Measurements from ENCODE around the gene FHOD1. TPM values are rescaled to one million over a fixed set of nuclear protein-coding genes. Genes with fewer than 3 reads are reported as not detected.

Gene FHOD1
- total and polyA plus RNA-seq, 2 donors (not counting 1 experiment from before 2014, with no cell fraction given) = 46.3 to 46.9 TPM

- Histone ChIP-seq H3K27me3 (replicated peaks in 1 of 4; ENCODE audit: control extremely low read depth in 1 of 4, control insufficient read depth in 3 of 4, insufficient read depth in 4 of 4, low read length in 3 of 4) (no peaks in the 10 kb centered on the region), H3K27ac (ENCODE audit: low read length in 2 of 2) (no peak overlapping the region), H3K79me2 (ENCODE audit: control insufficient read depth, insufficient read depth, low read length) (no peaks in the 10 kb centered on the region), H3K36me3 (replicated peaks in 1 of 2; ENCODE audit: control extremely low read depth in 1 of 2, control insufficient read depth in 1 of 2, extremely low read depth in 1 of 2, insufficient read depth in 2 of 2, low read length in 1 of 2) (no peaks in the 10 kb centered on the region), H3K4me1 (ENCODE audit: control insufficient read depth in 2 of 2, insufficient read depth in 2 of 2, low read length in 2 of 2) (no peaks in the 10 kb centered on the region), H3K9ac (ENCODE audit: low read length) (no peak overlapping the region), H4K20me1 (ENCODE audit: control insufficient read depth, insufficient read depth, low read length, poor library complexity, severe bottlenecking) (no peaks in the 10 kb centered on the region), H3K4me3 (ENCODE audit: control extremely low read depth in 1 of 5, extremely low read depth in 1 of 5, insufficient read depth in 1 of 5, low read depth in 2 of 5, low read length in 4 of 5) (no peak overlapping the region), H3K4me2 (replicated peaks; ENCODE audit: low read depth, low read length, poor library complexity, severe bottlenecking) (no peak overlapping the region), H2AFZ (ENCODE audit: insufficient read depth, low read depth, low read length, poor library complexity, severe bottlenecking) (no peak overlapping the region), H3K9me3 (ENCODE audit: control extremely low read depth in 1 of 3, control insufficient read depth in 2 of 3, insufficient read depth in 1 of 3, low read length in 2 of 3) (no peaks in the 10 kb centered on the region)
- ChIA-PET POLR2A (no interaction called here), CTCF (no interaction called here)
- H3K4me1 Mint-ChIP-seq = no peaks in the 10 kb centered on the region
- no peak for ATAC-seq (ENCODE audit: low read depth)
- TF ChIP-seq, protein P1, sequence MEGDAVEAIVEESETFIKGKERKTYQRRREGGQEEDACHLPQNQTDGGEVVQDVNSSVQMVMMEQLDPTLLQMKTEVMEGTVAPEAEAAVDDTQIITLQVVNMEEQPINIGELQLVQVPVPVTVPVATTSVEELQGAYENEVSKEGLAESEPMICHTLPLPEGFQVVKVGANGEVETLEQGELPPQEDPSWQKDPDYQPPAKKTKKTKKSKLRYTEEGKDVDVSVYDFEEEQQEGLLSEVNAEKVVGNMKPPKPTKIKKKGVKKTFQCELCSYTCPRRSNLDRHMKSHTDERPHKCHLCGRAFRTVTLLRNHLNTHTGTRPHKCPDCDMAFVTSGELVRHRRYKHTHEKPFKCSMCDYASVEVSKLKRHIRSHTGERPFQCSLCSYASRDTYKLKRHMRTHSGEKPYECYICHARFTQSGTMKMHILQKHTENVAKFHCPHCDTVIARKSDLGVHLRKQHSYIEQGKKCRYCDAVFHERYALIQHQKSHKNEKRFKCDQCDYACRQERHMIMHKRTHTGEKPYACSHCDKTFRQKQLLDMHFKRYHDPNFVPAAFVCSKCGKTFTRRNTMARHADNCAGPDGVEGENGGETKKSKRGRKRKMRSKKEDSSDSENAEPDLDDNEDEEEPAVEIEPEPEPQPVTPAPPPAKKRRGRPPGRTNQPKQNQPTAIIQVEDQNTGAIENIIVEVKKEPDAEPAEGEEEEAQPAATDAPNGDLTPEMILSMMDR (IDR thresholded peaks at IDR 0.05) = no peak
- no peak for TF ChIP-seq EZH2 (IDR thresholded peaks at IDR 0.05; ENCODE audit: borderline replicate concordance, insufficient read depth, low read depth, low read length, poor library complexity, severe bottlenecking)
- intact Hi-C loops (cut with micrococcal nuclease) = no loop called here
- no peak for DNase-seq
- no peaks in the 10 kb centered on the region for H3K9me3 Mint-ChIP-seq (ENCODE audit: insufficient read depth)
- no CpG with 5 or more reads among the region's 7 CpGs for WGBS (ENCODE audit: insufficient coverage)
- no peak overlapping the region for H3K4me3 Mint-ChIP-seq
- no peaks in the 10 kb centered on the region for H3K27me3 Mint-ChIP-seq
- H3K27ac Mint-ChIP-seq = no peak overlapping the region
Measured at GRCh38 chr16:67294938-67295361, 47.7 kb upstream of the FHOD1 start.

- no peaks in the 10 kb centered on the region for H3K36me3 ChIP-seq (replicated peaks in 1 of 2; ENCODE audit: control extremely low read depth in 1 of 2, control insufficient read depth in 1 of 2, extremely low read depth in 1 of 2, insufficient read depth in 2 of 2, low read length in 1 of 2)
- WGBS (ENCODE audit: insufficient coverage) = 89% methylated on average over 3 of the region's 4 CpGs
- ChIA-PET POLR2A (no interaction called here), CTCF (no interaction called here)
- H3K4me3 ChIP-seq (ENCODE audit: control extremely low read depth in 1 of 5, extremely low read depth in 1 of 5, insufficient read depth in 1 of 5, low read depth in 2 of 5, low read length in 4 of 5) = no peak overlapping the region
- H3K4me1 Mint-ChIP-seq = no peaks in the 10 kb centered on the region
- H3K27me3 ChIP-seq (replicated peaks in 1 of 4; ENCODE audit: control extremely low read depth in 1 of 4, control insufficient read depth in 3 of 4, insufficient read depth in 4 of 4, low read length in 3 of 4) = no peaks in the 10 kb centered on the region
- TF ChIP-seq EZH2 (IDR thresholded peaks at IDR 0.05; ENCODE audit: borderline replicate concordance, insufficient read depth, low read depth, low read length, poor library complexity, severe bottlenecking) = no peak
- TF ChIP-seq, protein P1 (IDR thresholded peaks at IDR 0.05) = no peak
- H3K27ac ChIP-seq (ENCODE audit: low read length in 2 of 2) = no peak overlapping the region
- no peaks in the 10 kb centered on the region for H3K9me3 ChIP-seq (ENCODE audit: control extremely low read depth in 1 of 3, control insufficient read depth in 2 of 3, insufficient read depth in 1 of 3, low read length in 2 of 3)
- no peaks in the 10 kb centered on the region for H3K4me1 ChIP-seq (ENCODE audit: control insufficient read depth in 2 of 2, insufficient read depth in 2 of 2, low read length in 2 of 2)
- intact Hi-C loops (cut with micrococcal nuclease) = no loop called here
- H3K27ac Mint-ChIP-seq = no peak overlapping the region
- H2AFZ ChIP-seq (ENCODE audit: insufficient read depth, low read depth, low read length, poor library complexity, severe bottlenecking) = no peak overlapping the region
- no peaks in the 10 kb centered on the region for H4K20me1 ChIP-seq (ENCODE audit: control insufficient read depth, insufficient read depth, low read length, poor library complexity, severe bottlenecking)
- H3K9me3 Mint-ChIP-seq (ENCODE audit: insufficient read depth) = no peaks in the 10 kb centered on the region
- no peak overlapping the region for H3K4me3 Mint-ChIP-seq
- no peak overlapping the region for H3K4me2 ChIP-seq (replicated peaks; ENCODE audit: low read depth, low read length, poor library complexity, severe bottlenecking)
- DNase-seq (no peak), ATAC-seq (ENCODE audit: low read depth) (no peak)
- H3K27me3 Mint-ChIP-seq = no peaks in the 10 kb centered on the region
- no peak overlapping the region for H3K9ac ChIP-seq (ENCODE audit: low read length)
- H3K79me2 ChIP-seq (ENCODE audit: control insufficient read depth, insufficient read depth, low read length) = no peaks in the 10 kb centered on the region
Measured at GRCh38 chr16:67294171-67294757, 47.0 kb upstream of the FHOD1 start.

Data from B cell (primary cell).